GM19455 (cell line): Measurements from ENCODE around the gene CHST2.
"Not testable (repeated sequence)": the region's sequence is repeated elsewhere in the genome, so short reads cannot be mapped to it uniquely, and the experiment has no call there.

Source experiments
- ATAC-seq: cut with Tn5 transposase; IDR thresholded peaks from one replicate; pipeline ENCODE4 v1.9.1; 2021; ENCODE audit not compliant: unreplicated experiment

CHST2 gene, protein sequence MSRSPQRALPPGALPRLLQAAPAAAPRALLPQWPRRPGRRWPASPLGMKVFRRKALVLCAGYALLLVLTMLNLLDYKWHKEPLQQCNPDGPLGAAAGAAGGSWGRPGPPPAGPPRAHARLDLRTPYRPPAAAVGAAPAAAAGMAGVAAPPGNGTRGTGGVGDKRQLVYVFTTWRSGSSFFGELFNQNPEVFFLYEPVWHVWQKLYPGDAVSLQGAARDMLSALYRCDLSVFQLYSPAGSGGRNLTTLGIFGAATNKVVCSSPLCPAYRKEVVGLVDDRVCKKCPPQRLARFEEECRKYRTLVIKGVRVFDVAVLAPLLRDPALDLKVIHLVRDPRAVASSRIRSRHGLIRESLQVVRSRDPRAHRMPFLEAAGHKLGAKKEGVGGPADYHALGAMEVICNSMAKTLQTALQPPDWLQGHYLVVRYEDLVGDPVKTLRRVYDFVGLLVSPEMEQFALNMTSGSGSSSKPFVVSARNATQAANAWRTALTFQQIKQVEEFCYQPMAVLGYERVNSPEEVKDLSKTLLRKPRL

DNA sequence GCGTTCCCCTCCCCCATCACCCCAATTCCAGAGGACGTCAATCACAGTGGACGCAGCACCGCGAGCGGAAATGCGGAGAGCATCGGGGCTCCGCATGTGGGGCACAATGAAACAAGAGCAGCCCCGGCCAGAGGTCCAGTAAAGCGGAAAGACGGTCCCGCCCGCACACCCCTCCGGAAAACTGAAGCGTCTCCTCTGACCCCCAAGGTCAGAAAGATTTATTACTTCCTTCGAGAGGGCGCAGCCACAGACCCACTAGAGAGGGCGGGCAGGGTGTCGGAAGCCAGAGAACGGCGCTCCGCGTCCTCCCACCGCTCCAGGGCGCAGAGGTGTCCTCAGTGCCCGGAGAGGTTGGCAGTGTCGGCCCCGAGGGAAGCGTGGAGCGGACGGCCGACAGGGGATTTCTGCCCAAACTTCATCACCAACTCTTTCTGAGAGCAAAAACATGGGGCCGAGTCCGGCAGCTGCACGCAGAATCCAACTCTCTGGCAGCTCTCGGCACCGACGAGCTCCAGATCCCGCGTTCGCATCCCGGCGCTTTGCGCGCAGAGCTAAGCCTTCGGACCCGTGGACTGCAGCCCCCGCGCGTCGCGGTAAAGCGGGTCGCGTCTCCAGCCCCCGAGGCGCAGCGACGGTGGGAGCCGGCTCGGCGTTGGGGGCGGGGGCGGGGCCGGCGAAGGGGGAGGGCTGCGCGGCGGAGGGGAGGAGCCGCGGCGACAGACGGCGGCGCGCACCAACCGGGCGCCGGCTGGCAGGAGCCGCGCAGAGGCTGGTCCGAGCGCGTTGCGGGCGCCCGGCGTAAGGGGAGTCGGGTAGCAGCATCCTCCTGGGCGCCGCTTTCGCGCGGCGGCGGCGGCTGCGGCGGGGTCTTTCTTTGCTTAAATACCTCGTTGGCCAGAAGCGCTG, at the start of gene CHST2:
Gene CHST2 (plus strand): TSS at position 763 of the 906 bp plus-strand sequence. CDS start 1,046 bp downstream, outside the sequence.
- ATAC-seq: peak; percentile 63

DNA sequence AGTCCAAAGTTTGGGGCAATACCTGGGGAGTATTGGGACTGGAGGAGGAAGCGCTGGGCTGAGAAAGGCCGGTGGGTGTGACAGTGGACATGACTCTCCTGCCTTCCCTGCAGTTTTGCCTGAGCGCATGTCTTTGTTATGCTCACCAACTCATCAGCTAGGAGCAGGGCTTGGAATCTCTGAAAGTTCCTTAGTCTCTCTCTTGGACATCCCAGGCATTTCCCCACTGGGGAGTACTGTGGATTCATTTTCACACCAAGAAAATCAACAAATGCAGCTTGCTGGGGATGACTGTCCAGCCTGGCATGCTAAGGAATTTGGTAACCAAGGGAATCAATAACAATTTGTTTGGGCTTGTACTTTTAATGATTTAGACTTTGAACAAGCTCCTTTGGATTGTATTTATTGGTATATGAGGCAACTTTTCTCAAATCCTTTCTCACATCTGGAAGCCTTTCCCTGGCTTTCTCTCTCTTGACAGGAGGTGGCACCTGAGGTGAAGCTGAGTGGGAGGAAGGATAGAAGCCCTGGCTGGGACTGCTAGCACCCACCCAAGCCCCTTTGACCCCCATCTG, 48.5 kb upstream of the CHST2 start:
- ATAC-seq: no peak

DNA sequence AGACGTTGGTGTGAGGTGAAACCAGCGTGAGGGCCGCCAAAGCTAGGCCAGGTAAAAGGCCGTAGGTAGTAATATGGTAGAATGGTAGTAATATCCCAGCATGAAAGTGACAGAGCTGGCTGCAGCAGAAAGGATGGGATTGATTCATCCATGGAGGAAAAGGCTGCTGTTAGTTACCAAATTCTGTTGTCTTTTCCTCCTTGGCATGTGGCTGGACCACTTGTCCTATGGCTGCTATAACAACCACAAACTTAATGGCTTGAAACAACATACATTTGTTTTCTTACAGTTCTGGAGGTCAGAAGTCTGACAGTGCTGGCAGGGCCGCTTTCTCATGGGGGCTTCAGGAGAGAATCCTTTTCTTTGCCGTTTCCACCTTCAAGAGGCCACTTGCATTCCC, 47.8 kb upstream of the CHST2 start:
- ATAC-seq: no peak

DNA sequence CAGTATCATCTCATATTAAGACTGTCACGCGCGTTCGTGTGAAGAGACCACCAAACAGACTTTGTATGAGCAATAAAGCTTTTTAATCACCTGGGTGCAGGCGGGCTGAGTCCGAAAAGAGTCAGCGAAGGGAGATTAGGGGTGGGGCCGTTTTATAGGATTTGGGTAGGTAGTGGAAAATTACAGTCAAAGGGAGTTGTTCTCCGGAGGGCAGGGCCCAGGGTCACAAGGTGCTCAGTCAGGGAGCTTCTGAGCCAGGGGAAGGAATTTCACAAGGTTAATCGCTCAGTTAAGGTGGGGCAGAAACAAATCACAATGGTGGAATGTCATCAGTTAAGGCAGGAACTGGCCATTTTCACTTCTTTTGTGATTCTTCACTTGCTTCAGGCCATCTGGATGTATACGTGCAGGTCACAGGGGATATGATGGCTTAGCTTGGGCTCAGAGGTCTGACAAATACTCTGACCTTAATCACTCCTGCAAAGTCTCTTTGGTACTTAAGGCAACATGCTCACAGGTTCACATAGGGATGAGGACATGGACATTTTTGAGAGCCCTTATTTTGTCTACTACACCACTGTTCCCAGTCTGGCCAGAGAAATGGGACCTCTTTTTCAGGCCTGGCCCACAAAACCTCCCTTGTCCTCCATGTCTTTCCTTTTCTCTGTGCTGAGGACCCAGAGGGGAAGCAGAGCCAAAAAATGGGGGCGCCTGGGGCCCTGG, 47.1 kb upstream of the CHST2 start:
- ATAC-seq: not testable (repeated sequence)

DNA sequence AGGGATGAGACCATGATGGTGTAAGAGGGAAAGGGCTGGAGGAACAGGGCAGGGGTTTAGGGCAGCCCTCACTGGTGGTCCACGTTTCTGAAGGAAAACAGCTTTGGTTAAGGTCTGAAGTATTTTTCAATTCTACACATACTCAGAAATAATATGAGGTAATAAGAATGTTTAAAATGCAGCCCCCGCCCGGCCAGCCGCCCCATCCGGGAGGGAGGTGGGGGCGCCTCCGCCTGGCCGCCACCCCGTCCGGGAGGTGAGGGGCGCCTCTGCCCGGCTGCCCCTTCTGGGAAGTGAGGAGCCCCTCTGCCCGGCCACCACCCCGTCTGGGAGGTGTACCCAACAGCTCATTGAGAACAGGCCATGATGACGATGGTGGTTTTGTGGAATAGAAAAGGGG, 46.0 kb upstream of the CHST2 start:
- not testable (repeated sequence) for ATAC-seq

DNA sequence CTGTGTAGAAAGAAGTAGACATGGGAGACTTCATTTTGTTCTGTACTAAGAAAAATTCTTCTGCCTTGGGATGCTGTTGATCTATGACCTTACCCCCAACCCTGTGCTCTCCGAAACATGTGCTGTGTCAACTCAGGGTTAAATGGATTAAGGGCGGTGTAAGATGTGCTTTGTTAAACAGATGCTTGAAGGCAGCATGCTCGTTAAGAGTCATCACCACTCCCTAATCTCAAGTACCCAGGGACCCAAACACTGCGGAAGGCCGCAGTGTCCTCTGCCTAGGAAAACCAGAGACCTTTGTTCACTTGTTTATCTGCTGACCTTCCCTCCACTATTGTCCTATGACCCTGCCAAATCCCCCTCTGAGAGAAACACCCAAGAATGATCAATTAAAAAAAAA, 45.6 kb upstream of the CHST2 start:
- ATAC-seq: not testable (repeated sequence)

DNA sequence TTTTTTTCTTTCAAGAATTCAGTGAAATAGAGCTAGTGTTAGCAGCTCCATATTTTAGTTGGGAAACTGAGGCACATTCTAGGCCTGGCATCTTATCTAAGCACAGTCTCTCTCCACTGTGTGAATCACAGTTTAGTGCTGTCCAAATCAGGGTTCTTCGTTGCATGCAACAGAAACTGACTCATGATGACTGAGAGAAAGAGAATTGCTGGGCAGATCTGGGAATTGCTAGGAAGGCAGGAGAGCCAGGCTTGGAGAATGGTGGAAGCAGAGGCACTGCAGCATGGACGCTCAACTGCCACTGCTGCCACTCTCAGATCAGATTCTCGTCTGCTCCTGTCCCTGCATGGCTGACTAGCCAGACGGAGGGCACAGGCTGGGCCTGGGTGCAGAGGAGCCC, 40.7 kb upstream of the CHST2 start:
- ATAC-seq: no peak

DNA sequence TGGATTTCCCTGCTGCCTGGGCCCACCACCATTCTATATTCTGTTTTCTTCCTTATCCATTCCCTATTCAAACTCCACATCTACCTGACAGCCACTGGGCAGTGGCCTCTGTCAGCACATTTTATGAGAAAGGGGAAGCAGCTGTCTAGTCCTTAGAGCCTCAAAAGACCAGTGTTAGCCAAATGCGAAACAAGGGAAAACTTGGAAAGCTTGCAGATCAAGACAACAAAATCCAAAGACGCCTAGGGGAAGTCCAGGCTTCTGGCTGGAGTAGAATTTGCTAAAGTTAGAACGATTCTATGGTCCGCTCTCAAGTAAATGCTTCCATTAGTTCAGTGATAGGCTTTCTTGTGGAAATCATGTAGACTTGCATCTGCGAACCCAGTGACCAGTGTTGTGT, 39.4 kb upstream of the CHST2 start:
- ATAC-seq: no peak

DNA sequence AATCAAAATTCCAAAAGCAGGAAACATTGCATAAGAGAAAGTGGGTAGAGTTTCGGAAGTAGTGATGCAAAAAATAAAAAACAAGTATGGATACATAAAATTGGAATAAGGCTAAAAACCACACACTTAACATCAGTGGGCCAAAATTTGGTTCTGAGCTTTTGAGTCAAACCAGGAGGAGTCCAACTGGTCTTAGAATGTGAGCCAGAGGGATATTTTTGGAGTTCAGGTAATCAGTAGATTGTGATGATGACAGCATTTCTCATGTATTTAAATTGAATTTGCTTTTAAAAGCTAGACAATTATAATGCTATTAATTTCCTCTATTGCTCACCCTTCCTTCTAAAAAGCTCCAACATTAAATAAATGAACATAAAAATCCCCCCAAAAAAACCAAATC, 38.2 kb upstream of the CHST2 start:
- ATAC-seq: no peak

DNA sequence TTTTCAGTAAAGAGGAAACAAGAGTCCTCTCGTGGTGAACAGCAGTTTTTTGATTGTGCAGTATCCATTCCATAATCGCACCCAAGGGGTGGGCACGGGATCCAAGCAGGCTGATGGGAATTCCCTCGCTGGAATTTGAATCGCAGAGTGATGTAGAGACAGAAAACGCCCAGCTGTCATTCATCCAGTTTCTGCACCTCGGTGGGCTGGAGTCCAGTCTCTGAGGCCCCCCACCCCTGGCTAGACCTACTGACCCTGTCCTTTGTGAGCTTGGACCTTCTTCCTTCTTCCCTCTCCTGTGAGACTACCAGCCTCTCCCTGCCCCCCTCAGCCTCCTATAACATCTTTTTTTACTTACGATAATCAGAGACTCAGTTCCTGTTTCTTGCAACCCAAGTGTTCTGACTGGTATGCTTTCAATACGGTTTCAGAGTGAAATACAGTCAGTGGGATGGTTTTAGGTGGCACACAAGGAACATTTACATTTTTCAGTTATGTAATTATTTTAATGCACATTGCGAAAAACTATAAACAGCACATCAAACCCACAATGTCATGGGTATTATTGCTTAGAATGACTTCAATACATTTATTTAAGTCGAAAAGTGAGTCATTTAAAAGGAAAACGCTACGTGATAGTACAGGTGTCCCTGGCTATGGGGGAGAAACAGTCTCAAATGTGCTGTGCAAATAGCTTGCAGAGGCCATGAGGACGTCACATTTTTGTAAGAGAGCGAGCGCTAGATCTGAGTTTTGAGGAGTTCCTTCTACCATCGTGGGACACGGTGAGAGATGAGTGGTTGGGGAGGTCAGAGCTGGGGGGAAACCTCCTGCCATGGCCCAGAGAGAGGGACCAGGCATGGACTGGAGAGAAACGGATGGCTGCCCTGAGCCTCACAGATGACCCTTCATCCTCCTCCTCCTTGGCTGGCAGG, 37.5 kb upstream of the CHST2 start:
- peak; percentile 79 for ATAC-seq

DNA sequence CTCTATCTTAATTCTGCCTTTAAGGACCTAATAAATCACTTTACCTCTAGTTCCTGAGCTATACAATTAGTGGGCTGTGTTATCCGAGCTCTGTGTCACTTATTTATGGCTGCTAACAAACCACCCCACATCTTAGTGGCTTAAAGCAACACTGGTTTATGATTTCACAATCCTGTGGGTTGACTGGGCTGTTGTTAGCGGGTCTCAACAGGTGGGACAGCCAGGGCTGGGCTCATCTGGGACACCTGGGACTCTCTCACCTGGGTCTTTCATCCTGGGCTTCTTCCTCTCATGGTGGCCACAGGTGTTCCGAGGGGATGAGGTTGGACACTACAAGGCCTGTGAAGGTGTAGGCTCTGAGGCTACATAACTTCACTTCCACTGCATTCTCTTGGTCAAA, 35.8 kb upstream of the CHST2 start:
- no peak for ATAC-seq

DNA sequence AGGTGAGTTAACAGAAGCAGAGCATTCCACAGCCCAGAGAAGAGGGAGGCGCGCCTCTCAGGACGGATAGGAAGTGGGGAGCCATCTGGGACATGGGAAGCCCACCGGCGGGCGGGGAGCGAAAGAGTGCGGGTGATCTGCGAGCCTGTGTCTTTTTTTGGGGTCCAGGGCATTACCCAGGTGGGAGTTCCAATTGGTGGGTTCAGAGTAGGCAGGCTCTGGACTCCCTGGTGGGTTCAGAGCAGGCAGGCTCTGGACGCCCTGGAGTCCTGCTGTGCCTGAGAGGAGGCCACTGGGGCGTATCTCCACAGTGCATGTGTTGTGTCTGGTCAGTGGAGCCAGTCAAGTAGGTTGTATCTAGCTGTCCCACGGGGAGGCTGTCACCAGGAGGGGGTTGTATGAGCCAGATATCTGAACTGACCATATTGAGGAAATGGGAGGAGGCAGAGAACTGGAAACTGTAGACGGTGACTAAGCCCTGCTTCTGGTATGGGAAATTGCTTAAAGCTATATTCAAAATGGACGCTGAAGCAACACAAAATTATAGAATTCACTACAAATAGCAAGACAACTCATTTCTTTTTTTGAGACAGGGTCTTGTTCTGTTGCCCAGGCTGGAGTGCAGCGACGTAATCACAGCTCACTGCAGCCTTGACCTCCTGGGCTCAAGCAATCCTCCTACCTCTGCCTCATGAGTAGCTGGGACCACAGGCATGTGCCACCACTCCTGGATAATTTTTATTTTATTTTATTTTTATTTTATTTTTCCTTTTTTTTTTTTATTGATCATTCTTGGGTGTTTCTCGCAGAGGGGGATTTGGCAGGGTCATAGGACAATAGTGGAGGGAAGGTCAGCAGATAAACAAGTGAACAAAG, 34.5 kb upstream of the CHST2 start:
- ATAC-seq: no peak

DNA sequence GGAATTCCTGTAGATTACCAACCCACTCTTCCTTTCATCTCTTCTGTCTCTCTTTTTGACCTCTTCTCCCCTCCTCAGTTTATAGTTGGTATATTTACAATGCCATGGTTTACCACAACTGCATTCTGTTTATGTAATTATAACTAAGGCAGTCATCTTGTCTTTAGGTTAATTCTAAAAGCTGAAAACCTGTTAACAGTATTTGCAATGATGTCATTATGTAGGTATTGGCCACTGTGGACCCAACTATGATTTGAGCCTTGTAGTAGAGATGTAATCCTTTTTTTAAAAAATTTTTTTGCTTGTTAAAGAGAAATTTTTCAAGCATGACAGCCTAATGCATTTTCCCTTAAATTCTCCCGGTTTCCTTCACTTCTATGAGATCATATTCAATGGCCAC, 30.7 kb upstream of the CHST2 start:
- ATAC-seq: no peak

DNA sequence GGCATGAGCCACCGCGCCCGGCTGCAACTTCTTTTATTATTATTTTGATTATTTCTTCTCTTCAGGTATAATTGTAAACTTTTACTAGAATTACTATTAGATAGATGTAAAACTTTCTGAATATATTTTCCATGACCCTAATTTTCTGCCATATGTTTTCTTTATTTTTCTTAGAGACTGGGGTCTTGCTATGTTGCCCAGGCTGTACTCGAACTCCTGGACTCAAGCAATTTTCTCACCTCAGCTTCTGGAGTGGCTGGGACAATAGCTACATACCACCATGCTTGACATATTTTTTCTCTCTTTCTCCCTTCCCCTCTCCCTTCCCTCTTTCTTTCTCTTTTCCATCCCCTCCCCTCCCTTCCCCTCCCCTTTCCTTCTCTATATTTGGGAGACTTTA, 29.6 kb upstream of the CHST2 start:
- no peak for ATAC-seq

DNA sequence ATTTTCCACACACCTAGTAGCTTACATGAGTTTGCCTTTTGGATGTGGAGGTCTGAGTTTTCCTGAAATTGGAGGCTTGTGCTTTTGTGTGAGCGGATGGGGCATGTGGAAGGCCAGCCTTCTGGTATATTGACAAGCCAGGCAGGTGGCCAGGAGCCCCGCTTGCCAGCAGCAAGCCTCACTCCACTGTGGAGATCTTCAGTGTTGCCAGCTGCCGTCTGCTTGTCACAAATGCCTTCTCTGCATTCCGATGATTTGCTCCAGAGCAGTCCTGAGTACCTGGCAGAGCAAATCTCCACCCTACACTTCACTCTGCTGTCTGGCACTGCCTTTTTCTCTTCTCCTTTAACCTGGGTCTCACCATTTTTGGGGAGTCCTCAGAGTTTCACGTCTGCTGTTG, 29.1 kb upstream of the CHST2 start:
- ATAC-seq: no peak

DNA sequence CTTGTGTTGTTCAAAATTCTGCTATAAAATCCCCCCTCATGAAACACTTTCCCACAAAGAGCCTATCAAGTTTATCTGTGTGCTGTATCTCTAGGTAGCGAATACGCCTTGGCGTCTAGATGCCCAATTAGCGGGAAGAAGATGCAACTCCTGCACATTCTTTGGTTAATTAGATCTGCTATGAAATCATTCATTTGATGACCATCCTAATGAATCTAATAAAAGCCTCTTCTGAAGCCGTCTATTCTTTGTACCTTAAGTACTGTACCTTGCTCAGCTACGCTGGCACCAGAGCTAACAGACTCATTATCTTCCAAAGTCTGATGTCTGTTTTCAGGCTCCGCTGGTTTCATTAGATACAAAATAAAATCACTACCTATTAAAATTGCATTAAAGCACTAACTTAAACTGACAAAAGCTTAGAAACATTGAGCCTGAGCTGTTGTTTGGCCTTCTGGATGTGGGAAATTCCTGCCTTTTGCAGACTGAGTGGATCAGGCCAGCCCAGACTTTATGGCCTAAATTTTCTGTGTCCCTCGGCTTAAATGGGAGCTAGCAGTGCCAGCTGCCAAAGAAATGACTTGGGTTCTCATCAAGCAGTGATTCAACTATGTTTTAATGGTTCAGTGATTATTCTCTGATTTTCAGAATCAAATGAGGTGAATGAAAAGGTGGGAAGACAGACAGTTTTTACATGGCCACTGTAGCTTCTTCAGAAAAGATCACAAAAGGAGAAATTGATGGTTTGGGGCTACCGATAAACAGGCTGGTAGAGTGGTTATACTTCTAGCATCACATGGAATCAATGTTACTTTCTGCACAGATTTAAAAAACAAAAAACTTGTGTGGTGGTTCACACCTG, 28.4 kb upstream of the CHST2 start:
- ATAC-seq: no peak

DNA sequence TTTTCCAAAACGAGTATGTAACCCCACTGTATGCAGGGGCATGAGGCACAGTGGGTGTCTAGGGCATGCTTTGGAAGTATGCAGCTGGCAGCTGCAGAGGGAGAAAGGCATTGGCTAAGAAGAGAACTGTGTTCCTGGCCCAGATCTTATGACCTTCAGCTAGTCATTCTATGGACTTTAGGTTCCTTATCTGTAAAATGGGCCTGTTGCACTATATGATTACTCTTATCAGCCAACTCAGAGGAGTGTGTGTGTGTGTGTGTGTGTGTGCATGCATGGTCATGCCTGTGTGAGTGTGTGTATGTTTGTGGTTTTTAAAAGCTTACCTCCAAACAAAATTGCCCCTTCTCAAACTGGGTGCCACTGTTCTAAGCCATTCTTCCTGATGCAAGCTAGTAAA, 27.4 kb upstream of the CHST2 start:
- no peak for ATAC-seq

DNA sequence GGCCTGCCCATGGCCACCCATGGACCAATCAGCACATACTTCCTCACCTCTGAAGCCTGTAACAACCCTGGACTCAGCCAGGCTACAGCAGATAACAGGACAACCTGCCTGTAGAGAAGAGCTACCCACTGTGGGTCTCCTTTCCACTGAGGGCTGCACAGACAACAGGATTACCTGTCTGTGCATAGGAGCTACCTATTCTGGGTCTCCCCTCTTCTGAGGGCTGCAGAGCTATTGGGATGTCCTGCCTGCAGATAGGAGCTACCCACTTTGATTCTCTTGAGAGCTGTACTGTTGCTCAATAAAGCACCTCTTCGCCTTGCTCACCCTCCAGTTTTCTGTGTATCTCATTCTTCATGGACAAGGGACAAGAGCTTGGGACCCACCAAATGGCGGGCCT, 23.8 kb upstream of the CHST2 start:
- ATAC-seq: no peak
